ENCODE results near the gene CTTN.

CTTN gene

DNA sequence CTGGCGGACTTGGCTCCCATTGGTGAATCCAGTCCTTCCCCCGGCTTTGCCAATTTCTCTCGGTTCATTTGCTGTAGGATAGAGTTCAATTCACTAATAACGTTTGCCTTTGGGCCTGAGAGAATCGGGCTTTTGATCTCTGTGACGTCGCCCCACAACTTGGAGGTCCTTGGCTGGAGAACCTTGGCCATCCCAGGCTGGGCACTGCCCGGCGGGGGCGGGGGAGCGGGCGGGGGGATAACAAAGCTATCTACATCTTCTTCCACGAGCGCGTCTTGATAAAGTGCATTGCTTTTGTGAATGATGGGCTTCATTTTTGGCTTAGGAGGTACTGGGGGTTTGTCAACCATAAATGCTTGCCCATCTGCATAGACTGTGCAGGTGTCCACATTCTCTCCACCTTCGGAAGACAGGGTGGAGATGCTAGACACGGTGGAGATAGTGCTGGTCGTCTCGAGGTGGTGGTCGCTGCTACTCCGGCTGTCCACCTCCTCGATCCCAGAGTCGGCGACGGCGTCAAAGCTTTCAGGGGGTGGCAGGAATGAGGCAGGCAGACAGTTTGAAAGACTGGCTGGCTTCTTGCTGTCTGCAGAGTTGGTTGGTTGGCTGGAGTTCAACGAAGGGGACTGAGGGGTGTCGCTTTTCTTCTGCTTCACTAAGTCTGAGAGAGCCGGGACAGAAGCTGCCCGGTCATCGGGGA lies 87.1 kb downstream of the CTTN start:
- no peak overlapping the region for H3K27ac ChIP-seq

DNA sequence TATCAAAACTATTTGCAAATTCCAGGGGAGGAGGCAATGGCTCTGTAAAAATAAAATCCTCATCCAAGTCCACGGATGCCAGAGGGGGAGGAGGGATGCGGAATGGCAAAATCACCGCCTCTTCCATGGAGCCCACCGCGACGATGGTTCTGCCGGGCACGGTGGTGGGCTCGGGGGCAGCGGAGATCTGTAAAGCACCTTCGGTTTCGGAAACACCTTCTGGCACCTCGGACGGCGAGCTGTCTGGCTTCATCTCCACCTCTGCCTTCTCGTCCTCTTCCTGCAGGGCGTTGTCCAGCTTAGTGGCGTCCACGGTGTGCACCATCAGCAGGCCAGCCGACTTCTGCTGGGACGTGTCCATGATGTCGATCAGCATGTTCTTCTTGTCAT lies 87.7 kb downstream of the CTTN start:
- Histone ChIP-seq H3K4me3 (no peak overlapping the region), H3K27ac (no peak overlapping the region)

More for the DNA sequence above, 87.1 kb downstream of the CTTN start:
- no peak overlapping the region for H3K4me3 ChIP-seq
